K562 (cell line): ENCODE measurements around the gene ELOVL1. TPM values are rescaled to one million over a fixed set of nuclear protein-coding genes. Genes with fewer than 3 reads are reported as not detected.

Experiments used
- CBX1 ChIP-seq: sonication (generic); IDR thresholded peaks from 2 replicates; pipeline ENCODE4 v1.6.1; 2016; ENCODE audit warnings: antibody characterized with exemption, low read depth, mild to moderate bottlenecking
- FOXJ2 ChIP-seq: fragments of 200-800 bp; sonication (Bioruptor generic); IDR thresholded peaks from 2 replicates; pipeline ENCODE4 v1.6.1; 2016; ENCODE audit warnings: missing genetic modification characterization, missing compliant biosample characterization
- FOXP1 ChIP-seq: sonication (generic); formaldehyde crosslinking; IDR thresholded peaks from 2 replicates; pipeline ENCODE4 v1.8.0; 2022; ENCODE audit warnings: mild to moderate bottlenecking, missing genetic modification reagents
- MED1 ChIP-seq: sonication (generic); formaldehyde crosslinking; IDR thresholded peaks from 2 replicates; pipeline ENCODE4 v1.8.1; 2023; ENCODE audit warnings: missing genetic modification reagents, borderline replicate concordance
- MYBL2 ChIP-seq, 2 experiments: fragments of 450-650 bp in 1 of 2; sonication (generic) in 1 of 2; formaldehyde crosslinking in 1 of 2; IDR thresholded peaks; 2 replicates each; pipeline versions ENCODE4 v1.6.1 to v1.8.1; 2017 to 2022; ENCODE audit warnings: borderline replicate concordance in 1 of 2, inconsistent platforms in 1 of 2, low read depth in 1 of 2, mild to moderate bottlenecking in 1 of 2, missing genetic modification reagents in 1 of 2, moderate library complexity in 1 of 2
- NFRKB ChIP-seq: fragments of 450-650 bp; IDR thresholded peaks from 2 replicates; pipeline ENCODE4 v1.6.1; 2016; ENCODE audit warnings: low read depth
- RFX7 ChIP-seq: fragments of 250-450 bp; sonication (Bioruptor Pico); IDR thresholded peaks from 2 replicates; pipeline ENCODE4 v1.5.1; 2021; ENCODE audit warnings: mild to moderate bottlenecking
- SIX5 ChIP-seq, 2 experiments: IDR thresholded peaks; 2 replicates each; pipeline ENCODE4 v1.6.1; 2011; ENCODE audit warnings: low read length in 2 of 2, borderline replicate concordance in 1 of 2, low read depth in 1 of 2, mild to moderate bottlenecking in 1 of 2, moderate library complexity in 1 of 2; ENCODE audit not compliant: insufficient read depth in 1 of 2
- SREBF1 ChIP-seq: fragments of 150-350 bp; IDR thresholded peaks from 2 replicates; pipeline ENCODE4 v1.6.1; 2014; ENCODE audit warnings: antibody characterized with exemption, low read depth, low read length, borderline replicate concordance
- TAF1 ChIP-seq: IDR thresholded peaks from 2 replicates; pipeline ENCODE4 v1.6.1; 2011; ENCODE audit warnings: mild to moderate bottlenecking, low read length, moderate library complexity; ENCODE audit not compliant: insufficient read depth, control insufficient read depth, severe bottlenecking; ENCODE audit errors: extremely low read depth
- TAF9B ChIP-seq: fragments of 450-650 bp; IDR thresholded peaks from 2 replicates; pipeline ENCODE4 v1.6.1; 2018; ENCODE audit warnings: mild to moderate bottlenecking; ENCODE audit not compliant: partially characterized antibody
- ZNF274 ChIP-seq: IDR thresholded peaks from 2 replicates; pipeline ENCODE4 v1.6.1; 2011; ENCODE audit warnings: low read depth, mild to moderate bottlenecking, low read length, moderate library complexity, borderline replicate concordance
- ZNF282 ChIP-seq: sonication (generic); formaldehyde crosslinking; IDR thresholded peaks from 2 replicates; pipeline ENCODE4 v1.8.1; 2023; ENCODE audit warnings: missing genetic modification reagents
- ZNF445 ChIP-seq: fragments of 250-450 bp; sonication (Bioruptor Pico); IDR thresholded peaks from 2 replicates; pipeline ENCODE4 v1.4.0; 2020; ENCODE audit warnings: low read depth, mild to moderate bottlenecking, moderate library complexity
- ZNF583 ChIP-seq: fragments of 250-450 bp; sonication (Bioruptor Pico); IDR thresholded peaks from 2 replicates; pipeline ENCODE4 v1.4.0; 2020
- polyA plus RNA-seq, 8 experiments: library from polyadenylated mRNA; depleted of rRNA in 4 of 8; stranded (reverse) in 5 of 8; unstranded in 3 of 8; fragments of >200 nt; fragmentation: Nextera tagmentation in 2 of 8; fragmentation: Illumina TruSeq in 1 of 8; extraction: Ambion mirVana in 2 of 8; extraction: Trizol in 1 of 8; gene quantifications; 2 replicates each; pipeline versions ENCODE4 v1.2.1 to v1.2.3, GENCODE V29; 2011 to 2014; ENCODE audit warnings: inconsistent platforms in 1 of 8, missing spikeins in 1 of 8
- total RNA-seq, 7 experiments: library from RNA; depleted of rRNA in 6 of 7; stranded (reverse); fragments of >200 nt in 6 of 7; fragmentation: Illumina TruSeq in 2 of 7; extraction: Trizol in 2 of 7; gene quantifications; 2 replicates each; pipeline versions ENCODE4 v1.2.1 to v1.2.3, GENCODE V29; 2011 to 2021; ENCODE audit warnings: low replicate concordance in 1 of 7
- TF ChIP-seq, protein P1 (sequence below), 2 experiments: fragments of 450-650 bp; conservative IDR thresholded peaks; 2 replicates each; pipeline ENCODE4 v1.6.1; 2017; ENCODE audit warnings: mild to moderate bottlenecking in 2 of 2, moderate library complexity in 2 of 2
- TF ChIP-seq, protein P2 (sequence below): fragments of 450-650 bp; IDR thresholded peaks from 2 replicates; pipeline ENCODE4 v1.7.0; 2016; ENCODE audit warnings: borderline replicate concordance
- TF ChIP-seq, protein P3 (sequence below), 2 experiments: fragments of 150-350 bp in 1 of 2; IDR thresholded peaks; 2 replicates each; pipeline ENCODE4 v1.6.1; 2012 to 2016; ENCODE audit warnings: low read depth in 2 of 2, low read length in 2 of 2, mild to moderate bottlenecking in 1 of 2, moderate library complexity in 1 of 2
- TF ChIP-seq, protein P4 (sequence below): fragments of 450-650 bp; formaldehyde crosslinking; conservative IDR thresholded peaks from 2 replicates; pipeline ENCODE4 v1.4.0; 2022; ENCODE audit warnings: mild to moderate bottlenecking, missing genetic modification characterization

The ELOVL1 gene
- total and polyA plus RNA-seq, 9 of the 15 experiments (the other 6 are each of a cell fraction or from before 2014, with no cell fraction given) = 51.0 to 157 (median 70.3) TPM

DNA sequence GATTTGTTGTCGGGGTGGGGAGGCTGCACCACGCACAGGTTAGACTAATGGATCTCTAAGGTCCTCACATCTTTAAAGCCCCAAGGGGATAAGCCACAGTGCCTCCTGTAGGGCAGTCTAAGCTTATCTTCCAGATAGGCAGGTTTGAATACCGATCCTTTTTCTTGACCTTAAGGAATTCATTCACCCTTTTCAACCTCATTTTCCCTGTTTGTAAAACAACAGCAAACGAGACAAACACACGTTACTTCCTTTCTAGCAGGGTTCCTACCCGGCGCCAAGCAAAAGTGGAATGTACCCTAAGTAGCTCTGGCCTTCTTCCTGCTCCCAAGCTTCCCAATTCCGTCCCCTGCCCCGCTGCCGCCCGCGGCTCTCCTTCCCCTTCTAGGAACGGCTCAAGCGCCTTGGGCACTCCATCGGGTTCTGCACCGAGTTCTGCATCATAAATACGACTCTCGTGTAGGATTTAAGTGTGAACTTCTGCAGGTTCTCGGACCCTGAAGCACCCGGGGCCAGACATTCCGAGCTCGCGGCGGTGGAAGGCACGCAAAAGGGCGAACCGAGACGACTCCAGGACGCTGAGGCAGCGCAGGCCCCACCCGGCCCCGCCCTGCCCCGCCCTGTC, 9.6 kb downstream of the ELOVL1 start (continued):
- no peak for TF ChIP-seq SIX5 (IDR thresholded peaks at IDR 0.05; ENCODE audit: borderline replicate concordance in 1 of 2, insufficient read depth in 1 of 2, low read depth in 1 of 2, low read length in 2 of 2)
- TF ChIP-seq ZNF583 (CRISPR knock-in tag) = no peak
- TF ChIP-seq MYBL2 (IDR thresholded peaks at IDR 0.05; ENCODE audit: low read depth) = no peak
- no peak for TF ChIP-seq MYBL2 (CRISPR knock-in tag; IDR thresholded peaks at IDR 0.05; ENCODE audit: borderline replicate concordance)
- TF ChIP-seq, protein P1, sequence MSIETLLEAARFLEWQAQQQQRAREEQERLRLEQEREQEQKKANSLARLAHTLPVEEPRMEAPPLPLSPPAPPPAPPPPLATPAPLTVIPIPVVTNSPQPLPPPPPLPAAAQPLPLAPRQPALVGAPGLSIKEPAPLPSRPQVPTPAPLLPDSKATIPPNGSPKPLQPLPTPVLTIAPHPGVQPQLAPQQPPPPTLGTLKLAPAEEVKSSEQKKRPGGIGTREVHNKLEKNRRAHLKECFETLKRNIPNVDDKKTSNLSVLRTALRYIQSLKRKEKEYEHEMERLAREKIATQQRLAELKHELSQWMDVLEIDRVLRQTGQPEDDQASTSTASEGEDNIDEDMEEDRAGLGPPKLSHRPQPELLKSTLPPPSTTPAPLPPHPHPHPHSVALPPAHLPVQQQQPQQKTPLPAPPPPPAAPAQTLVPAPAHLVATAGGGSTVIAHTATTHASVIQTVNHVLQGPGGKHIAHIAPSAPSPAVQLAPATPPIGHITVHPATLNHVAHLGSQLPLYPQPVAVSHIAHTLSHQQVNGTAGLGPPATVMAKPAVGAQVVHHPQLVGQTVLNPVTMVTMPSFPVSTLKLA (conservative IDR thresholded peaks at IDR 0.05) = no peak; a peak in 1 of 4 replicates
- TF ChIP-seq MED1 = no peak
- no peak for TF ChIP-seq ZNF282
- peak; percentile 27 for TF ChIP-seq TAF9B
- TF ChIP-seq, protein P2, sequence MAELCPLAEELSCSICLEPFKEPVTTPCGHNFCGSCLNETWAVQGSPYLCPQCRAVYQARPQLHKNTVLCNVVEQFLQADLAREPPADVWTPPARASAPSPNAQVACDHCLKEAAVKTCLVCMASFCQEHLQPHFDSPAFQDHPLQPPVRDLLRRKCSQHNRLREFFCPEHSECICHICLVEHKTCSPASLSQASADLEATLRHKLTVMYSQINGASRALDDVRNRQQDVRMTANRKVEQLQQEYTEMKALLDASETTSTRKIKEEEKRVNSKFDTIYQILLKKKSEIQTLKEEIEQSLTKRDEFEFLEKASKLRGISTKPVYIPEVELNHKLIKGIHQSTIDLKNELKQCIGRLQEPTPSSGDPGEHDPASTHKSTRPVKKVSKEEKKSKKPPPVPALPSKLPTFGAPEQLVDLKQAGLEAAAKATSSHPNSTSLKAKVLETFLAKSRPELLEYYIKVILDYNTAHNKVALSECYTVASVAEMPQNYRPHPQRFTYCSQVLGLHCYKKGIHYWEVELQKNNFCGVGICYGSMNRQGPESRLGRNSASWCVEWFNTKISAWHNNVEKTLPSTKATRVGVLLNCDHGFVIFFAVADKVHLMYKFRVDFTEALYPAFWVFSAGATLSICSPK = no peak
- no peak; the same call in 1 of the 2 replicates for TF ChIP-seq FOXP1 (CRISPR knock-in tag)
- TF ChIP-seq TAF1 = no peak
- no peak for TF ChIP-seq ZNF445 (CRISPR knock-in tag)
- TF ChIP-seq CBX1 = no peak
- TF ChIP-seq FOXJ2 (tag) = no peak
- no peak for TF ChIP-seq RFX7 (CRISPR knock-in tag)
- peak; percentile 69 for TF ChIP-seq NFRKB
- TF ChIP-seq, protein P3, sequence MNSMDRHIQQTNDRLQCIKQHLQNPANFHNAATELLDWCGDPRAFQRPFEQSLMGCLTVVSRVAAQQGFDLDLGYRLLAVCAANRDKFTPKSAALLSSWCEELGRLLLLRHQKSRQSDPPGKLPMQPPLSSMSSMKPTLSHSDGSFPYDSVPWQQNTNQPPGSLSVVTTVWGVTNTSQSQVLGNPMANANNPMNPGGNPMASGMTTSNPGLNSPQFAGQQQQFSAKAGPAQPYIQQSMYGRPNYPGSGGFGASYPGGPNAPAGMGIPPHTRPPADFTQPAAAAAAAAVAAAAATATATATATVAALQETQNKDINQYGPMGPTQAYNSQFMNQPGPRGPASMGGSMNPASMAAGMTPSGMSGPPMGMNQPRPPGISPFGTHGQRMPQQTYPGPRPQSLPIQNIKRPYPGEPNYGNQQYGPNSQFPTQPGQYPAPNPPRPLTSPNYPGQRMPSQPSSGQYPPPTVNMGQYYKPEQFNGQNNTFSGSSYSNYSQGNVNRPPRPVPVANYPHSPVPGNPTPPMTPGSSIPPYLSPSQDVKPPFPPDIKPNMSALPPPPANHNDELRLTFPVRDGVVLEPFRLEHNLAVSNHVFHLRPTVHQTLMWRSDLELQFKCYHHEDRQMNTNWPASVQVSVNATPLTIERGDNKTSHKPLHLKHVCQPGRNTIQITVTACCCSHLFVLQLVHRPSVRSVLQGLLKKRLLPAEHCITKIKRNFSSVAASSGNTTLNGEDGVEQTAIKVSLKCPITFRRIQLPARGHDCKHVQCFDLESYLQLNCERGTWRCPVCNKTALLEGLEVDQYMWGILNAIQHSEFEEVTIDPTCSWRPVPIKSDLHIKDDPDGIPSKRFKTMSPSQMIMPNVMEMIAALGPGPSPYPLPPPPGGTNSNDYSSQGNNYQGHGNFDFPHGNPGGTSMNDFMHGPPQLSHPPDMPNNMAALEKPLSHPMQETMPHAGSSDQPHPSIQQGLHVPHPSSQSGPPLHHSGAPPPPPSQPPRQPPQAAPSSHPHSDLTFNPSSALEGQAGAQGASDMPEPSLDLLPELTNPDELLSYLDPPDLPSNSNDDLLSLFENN (IDR thresholded peaks at IDR 0.05; ENCODE audit: low read depth in 2 of 2, low read length in 2 of 2) = peak in 1 of 2 experiments; percentile 37; a peak in 1 of 4 replicates
- no peak for TF ChIP-seq SREBF1
- TF ChIP-seq, protein P4, sequence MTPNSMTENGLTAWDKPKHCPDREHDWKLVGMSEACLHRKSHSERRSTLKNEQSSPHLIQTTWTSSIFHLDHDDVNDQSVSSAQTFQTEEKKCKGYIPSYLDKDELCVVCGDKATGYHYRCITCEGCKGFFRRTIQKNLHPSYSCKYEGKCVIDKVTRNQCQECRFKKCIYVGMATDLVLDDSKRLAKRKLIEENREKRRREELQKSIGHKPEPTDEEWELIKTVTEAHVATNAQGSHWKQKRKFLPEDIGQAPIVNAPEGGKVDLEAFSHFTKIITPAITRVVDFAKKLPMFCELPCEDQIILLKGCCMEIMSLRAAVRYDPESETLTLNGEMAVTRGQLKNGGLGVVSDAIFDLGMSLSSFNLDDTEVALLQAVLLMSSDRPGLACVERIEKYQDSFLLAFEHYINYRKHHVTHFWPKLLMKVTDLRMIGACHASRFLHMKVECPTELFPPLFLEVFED (CRISPR knock-in tag) = no peak
- no peak for TF ChIP-seq ZNF274
